ENCODE data around the gene CSMD2.

CSMD2 gene

GRCh38 chr1:33573661-33574060 lies 591.4 kb downstream of the CSMD2 start:
- DNase-seq, result no peak

- DNase-seq, result no peak
Measured at GRCh38 chr1:33572387-33572786, 592.6 kb downstream of the CSMD2 start.

- DNase-seq, result no peak
Measured at GRCh38 chr1:33569331-33569730, 595.7 kb downstream of the CSMD2 start.

DNA sequence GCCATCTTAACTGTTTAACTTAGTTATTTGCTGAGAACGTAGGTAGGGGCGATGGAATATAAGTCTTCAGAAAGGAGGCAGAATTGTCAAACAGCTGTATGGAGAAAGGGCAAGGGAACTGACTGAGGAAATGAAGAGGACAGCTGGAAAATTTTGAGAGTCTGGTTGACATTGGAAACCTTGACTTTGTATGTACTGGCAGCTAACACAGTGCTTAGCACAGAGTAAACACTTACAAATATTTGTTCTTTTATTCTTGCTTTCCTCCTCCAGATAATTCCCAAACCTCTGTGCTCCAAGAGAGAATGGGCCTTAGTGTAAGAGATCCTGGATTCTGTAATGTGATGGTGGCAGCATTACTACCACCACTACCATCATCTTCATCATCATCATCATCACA lies 601.3 kb downstream of the CSMD2 start:
- DNase-seq, result no peak

DNA sequence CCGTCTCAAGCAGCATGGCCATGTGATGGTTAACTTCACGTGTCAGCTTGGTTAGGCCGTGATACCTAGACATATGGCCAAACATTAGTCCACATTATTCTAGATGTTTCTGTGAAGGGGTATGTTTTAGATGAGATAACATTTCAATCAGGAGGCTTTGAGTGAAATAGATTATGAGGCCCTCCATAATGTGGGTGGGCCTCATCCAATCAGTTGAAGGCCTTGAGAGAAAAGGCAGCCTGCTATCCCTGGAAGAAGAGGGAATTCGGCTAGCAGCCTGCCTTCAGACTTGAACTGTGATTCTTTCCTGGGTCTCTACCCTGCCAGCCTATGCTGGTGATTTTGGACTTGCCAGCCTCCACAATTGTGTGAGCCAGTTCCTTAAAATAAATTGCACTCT lies 602.5 kb downstream of the CSMD2 start:
- no peak for DNase-seq

DNA sequence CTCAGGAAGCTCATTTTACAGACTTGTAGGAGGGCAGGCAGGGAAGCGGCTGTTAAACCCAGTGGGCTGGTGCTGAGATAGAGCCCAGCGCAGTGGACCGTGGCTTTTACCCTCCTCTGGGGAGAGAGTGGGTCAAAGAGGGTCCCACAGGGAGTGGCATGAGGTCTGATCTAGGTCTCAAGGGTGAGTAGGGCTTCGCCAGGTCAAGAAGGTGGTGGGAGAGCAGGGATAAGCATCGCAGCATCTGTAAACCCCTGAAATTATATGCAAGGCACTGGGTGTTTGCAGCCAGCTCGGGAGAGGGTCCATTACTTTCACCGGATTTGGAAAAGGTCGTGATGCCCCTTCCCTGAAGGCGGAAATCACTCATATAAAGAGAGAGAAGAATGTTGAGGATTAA lies 603.5 kb downstream of the CSMD2 start:
- no peak for DNase-seq

GRCh38 chr1:33560680-33561079 lies 604.4 kb downstream of the CSMD2 start:
- no peak for DNase-seq

GRCh38 chr1:33548721-33549120 lies 616.3 kb downstream of the CSMD2 start:
- DNase-seq, result no peak

DNA sequence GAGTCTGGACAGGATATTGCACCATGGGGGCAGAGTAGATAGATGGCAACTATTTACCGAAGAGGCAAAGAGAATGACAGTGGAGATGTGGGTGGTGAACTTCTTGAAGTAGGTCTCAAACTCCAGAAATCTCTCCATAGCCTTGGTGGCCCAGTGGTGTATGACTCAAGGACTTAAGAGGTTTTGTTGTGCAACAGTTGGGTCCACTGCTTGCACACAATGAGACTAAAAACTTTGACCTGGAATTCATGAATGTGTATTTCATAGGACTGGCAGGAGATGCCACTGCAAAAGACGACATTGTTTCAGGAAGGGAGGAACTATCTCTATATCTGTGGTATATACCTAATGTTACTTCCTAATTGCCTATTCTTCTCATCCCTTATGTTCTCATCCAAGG lies 616.7 kb downstream of the CSMD2 start:
- DNase-seq, result no peak

DNA sequence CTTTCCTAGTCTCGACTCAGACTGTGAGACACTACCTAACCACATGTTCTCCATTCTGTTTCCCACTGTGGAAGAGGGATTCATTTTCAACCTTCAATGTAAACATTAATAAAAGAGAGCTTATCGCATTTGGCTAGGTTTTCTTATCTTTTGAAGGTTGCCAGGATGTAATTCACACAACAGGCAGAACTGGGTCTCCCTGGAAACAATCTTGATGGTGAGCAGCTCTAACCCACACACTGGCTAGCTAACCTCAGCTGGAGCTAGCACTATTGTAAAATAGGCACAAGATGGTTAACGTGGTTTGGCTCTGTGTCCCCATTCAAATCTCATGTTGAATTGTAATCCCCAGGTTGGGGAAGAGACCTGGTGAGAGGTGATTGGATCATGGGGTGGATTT lies 617.5 kb downstream of the CSMD2 start:
- no peak for DNase-seq

- no peak for DNase-seq
Measured at GRCh38 chr1:33541966-33542365, 623.1 kb downstream of the CSMD2 start.

- no peak for DNase-seq
Measured at GRCh38 chr1:33537885-33538284, 627.1 kb downstream of the CSMD2 start.

- no peak for DNase-seq
Measured at GRCh38 chr1:33535334-33535733, 629.7 kb downstream of the CSMD2 start.

GRCh38 chr1:33532936-33533335 lies 632.1 kb downstream of the CSMD2 start:
- DNase-seq, result no peak

DNA sequence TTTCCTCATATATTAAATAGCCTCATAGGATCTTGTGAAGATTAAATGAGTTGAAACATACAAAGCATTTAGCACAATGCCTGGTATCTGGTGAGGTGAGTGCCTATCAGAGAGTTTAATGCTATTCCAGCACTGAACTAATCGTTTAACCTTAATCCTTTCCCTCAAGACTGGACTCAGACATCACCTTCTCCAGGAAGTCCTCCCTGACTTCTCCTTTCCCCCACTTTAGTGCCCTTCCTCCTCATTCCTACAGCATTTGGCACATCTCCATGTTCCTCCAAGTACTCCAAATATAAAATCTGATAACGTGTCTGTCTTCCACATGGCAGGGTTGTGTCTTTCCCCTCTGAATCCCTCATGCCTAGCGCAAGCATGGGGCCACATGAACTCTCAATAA lies 632.8 kb downstream of the CSMD2 start:
- no peak for DNase-seq

DNA sequence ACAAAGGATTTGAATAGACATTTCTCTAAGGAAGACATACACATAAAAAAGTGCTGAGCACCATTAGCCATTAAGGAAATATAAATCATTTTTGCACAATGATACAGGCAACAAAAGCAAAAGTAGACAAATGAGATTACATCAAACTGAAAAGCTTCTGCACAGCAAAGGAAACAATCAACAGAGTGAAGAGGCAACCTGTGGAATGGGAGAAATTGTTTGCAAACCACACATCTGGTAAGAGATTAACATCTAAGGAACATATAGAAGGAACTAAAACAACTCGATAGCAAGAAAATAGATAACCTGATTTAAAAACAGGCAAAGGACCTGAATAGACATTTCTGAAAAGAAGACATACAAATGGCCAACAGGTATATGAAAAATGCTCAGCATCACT lies 635.1 kb downstream of the CSMD2 start:
- DNase-seq, result no peak

GRCh38 chr1:33527934-33528333 lies 637.1 kb downstream of the CSMD2 start:
- no peak for DNase-seq

- DNase-seq, result no peak
Measured at GRCh38 chr1:33524586-33524985, 640.4 kb downstream of the CSMD2 start.

DNA sequence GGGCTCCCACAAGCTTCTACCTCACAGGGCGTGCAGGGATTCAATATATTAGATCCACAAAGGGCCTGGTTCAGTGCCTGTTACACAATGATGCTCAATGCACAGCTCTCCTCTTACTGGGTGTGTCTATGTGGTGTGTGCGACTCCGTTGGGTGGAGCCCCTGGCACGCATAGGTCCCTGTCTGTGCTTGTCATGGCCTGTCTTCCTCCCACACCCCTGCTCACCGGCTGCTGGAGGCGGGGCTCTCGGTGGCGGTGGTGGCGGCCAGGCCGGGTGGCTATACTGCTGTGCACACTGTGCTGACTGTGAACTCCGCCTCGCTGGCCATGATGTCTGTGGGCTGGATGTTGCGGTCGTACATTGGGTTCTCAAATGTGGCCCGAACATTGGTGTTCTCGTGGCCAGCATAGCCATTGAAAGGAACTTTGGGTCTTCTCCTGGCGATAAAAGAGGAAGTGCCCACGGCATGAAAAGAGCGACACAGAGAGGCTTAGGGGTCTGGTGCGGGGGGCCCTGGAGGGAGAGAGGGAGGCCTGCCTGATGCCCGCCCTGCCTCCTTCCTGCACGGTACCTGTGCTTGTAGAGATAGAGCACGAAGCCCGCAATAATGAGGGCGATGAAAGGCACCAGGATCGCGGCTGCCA lies 645.7 kb downstream of the CSMD2 start:
- no peak for DNase-seq

DNA sequence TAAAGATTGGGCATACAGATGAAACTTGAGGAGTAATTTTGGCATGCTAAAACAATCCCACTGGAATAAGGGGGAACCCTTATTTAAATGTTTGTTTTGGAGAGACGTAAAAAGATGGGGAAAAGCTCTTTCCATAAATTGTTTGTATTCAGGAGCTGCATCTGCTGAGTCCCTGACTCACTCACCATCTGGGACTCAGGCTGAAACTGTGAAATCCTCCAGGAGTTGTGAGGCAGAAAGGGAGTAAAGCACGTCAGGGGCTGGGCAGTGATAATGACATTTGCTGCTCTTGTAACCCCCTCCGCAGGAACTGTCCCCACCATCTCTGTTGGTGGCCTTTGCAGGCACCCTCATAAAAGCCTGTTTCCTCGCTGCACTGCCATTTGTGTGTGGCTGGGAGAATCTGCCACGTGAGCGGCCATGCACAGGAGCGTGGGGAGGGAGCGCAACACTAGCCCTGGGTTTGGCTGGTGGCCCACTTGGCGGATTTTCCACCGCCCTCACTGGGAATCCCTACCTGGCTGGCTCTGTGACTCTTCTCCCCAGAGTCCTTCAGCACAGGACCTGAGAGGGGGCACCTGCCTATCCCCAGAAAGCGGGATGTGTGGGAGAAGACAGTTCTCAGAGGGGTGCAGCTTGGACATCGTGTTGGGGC lies 647.3 kb downstream of the CSMD2 start:
- DNase-seq, result no peak

DNA sequence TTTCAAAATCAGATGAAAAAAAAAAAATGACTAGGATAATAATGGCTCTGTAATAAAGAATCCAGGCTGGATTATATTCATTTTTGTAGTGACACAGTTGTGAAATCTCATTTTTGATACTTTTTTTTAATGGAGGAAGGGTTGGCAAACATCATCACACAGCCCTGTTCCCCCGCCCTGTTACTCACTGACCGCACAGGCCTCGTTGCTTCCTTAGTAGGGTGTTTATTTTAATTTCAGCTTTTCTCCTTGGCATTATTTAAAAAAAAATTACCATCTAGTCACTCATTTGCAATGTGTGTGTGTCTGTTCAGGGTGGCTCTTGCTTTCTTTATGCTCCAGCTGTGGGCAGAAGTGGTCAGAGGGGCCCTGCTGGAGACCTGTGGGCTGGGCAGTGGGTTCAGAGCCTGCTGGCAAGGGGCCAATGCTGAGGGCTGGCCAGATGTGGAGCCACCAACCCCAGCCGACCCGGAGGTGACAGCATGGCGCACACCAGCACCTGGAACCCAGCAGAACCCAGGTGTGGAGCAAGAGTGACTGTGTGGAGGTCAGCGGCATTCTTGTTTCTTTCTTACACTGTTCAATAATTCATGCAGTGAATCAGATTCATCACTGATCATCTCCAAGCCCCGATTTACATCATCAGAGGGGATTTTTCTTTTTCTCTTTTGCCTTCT lies 648.0 kb downstream of the CSMD2 start:
- no peak for DNase-seq

DNA sequence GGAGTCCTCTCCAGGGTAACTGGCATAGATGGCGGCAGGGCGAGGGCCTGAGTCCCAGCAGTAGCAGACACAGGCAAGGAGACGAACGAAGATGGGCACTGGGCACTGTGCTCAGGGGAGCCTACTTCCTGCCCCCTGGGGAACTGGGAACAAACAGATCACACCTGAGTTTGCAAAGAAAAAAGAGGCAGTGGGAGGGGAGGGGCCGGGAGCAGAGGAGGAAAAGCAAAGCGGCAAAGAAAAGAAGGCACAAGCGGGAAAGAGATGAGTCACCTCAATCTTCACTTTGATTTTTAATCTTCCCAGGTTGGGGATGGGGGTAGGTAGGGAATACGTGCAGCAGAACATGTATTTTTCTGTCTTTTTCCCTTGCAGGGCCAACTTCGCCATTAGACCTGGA lies 648.6 kb downstream of the CSMD2 start:
- DNase-seq, result no peak

GRCh38 chr1:33515607-33516006 lies 649.4 kb downstream of the CSMD2 start:
- DNase-seq, result no peak

- no peak for DNase-seq
Measured at GRCh38 chr1:33515112-33515511, 649.9 kb downstream of the CSMD2 start.

All from DMS79 (cell line).